Measurements from ENCODE around the gene SYNE1. TPM values are rescaled to one million over a fixed set of nuclear protein-coding genes. Genes with fewer than 3 reads are reported as not detected.

Gene SYNE1
- total RNA-seq, 2 donors from 2014 or later = 135 to 160 TPM

GRCh38 chr6:152118224-152118623, 518.9 kb downstream of the SYNE1 start:
- no peak overlapping the region for H3K4me3 ChIP-seq
- H3K27ac ChIP-seq = no peak overlapping the region
- no peak for DNase-seq (ENCODE audit: low spot score)
- no peaks in the 10 kb centered on the region for H3K27me3 ChIP-seq
- peaks cover 30% of the 10 kb centered on the region for H3K36me3 ChIP-seq
- peaks cover 0 to 13% of the 10 kb centered on the region in 2 donors for H3K4me1 ChIP-seq
- no peaks in the 10 kb centered on the region for H3K9me3 ChIP-seq
- TF ChIP-seq, protein P1, sequence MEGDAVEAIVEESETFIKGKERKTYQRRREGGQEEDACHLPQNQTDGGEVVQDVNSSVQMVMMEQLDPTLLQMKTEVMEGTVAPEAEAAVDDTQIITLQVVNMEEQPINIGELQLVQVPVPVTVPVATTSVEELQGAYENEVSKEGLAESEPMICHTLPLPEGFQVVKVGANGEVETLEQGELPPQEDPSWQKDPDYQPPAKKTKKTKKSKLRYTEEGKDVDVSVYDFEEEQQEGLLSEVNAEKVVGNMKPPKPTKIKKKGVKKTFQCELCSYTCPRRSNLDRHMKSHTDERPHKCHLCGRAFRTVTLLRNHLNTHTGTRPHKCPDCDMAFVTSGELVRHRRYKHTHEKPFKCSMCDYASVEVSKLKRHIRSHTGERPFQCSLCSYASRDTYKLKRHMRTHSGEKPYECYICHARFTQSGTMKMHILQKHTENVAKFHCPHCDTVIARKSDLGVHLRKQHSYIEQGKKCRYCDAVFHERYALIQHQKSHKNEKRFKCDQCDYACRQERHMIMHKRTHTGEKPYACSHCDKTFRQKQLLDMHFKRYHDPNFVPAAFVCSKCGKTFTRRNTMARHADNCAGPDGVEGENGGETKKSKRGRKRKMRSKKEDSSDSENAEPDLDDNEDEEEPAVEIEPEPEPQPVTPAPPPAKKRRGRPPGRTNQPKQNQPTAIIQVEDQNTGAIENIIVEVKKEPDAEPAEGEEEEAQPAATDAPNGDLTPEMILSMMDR (IDR thresholded peaks at IDR 0.05) = no peak

GRCh38 chr6:152117156-152118133, 519.7 kb downstream of the SYNE1 start:
- Histone ChIP-seq H3K4me3 (no peak overlapping the region), H3K36me3 (peaks cover 28% of the 10 kb centered on the region), H3K27me3 (no peaks in the 10 kb centered on the region), H3K27ac (no peak overlapping the region), H3K9me3 (no peaks in the 10 kb centered on the region), H3K4me1 (peaks cover 0 to 11% of the 10 kb centered on the region in 2 donors)
- DNase-seq (ENCODE audit: low spot score) = no peak
- TF ChIP-seq, protein P1 (IDR thresholded peaks at IDR 0.05) = no peak

DNA sequence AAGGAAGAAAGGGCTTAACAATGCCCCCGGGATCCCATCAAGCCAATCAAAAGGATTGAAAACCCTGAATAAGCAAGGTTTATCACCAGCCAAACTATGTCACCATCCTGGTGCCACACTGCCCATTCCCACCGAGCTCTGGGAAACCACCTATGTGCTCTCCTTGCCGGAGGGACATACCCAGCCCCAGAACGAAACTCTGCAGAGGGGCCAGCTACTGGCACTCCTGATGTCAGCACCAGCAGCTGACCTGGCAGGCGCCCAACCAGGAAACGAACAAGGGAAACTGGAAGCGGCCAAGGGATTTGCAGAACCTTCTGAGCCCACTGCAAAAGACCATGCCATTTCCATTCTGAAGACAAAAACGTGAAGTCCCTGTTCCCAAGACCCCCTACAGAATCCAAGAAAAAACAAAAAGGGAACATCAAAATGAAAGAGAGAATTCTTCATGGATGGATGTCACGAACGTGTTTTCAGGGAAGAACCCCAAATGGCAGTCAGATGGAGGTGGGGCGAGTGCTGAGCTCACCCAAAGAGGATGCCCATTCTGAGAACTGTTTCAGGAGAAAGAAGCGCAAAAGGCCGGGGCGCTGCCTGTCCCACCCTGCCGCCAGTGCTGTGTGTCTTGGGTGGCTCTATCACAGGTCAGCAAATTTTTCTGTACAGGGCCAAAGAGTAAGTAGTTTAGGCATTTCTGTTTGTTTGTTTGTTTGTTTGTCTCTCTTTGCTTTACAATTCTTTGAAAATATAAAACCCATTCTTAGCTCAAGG, 524.5 kb downstream of the SYNE1 start:
- Histone ChIP-seq H3K36me3 (no peaks in the 10 kb centered on the region), H3K27ac (no peak overlapping the region), H3K4me1 (peaks cover 0 to 20% of the 10 kb centered on the region in 2 donors), H3K27me3 (no peaks in the 10 kb centered on the region), H3K9me3 (no peaks in the 10 kb centered on the region), H3K4me3 (no peak overlapping the region)
- DNase-seq (ENCODE audit: low spot score) = peak; percentile 77
- TF ChIP-seq, protein P1 (IDR thresholded peaks at IDR 0.05) = no peak

- no peaks in the 10 kb centered on the region for H3K9me3 ChIP-seq
- TF ChIP-seq, protein P1 (IDR thresholded peaks at IDR 0.05) = no peak
- H3K4me1 ChIP-seq = peaks cover 0 to 20% of the 10 kb centered on the region in 2 donors
- no peak for DNase-seq (ENCODE audit: low spot score)
- peak overlapping the region; percentile 52 to 71 for H3K27ac ChIP-seq
- no peaks in the 10 kb centered on the region for H3K36me3 ChIP-seq
- H3K4me3 ChIP-seq = no peak overlapping the region
- H3K27me3 ChIP-seq = no peaks in the 10 kb centered on the region
Measured at GRCh38 chr6:152110886-152111820, 526.0 kb downstream of the SYNE1 start.

DNA sequence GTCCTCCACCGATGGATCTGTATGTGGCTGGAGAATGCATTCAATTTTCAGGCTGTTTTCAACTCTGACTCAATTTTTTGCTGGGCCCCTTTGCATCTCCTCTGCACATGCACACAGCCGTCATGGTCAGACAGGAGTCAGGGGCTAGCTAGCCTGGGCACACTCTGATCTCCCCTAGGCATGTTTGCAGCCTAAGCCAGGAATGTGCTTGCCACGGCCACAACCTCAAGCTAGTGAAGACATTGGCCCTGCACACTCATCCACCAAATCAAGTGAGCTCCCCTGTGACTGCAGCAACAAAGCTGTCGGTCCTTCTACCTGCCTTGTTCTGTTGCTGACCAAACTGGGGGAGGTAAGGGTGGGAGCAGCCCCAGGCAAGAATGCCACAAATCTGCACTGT, 529.2 kb downstream of the SYNE1 start:
- Histone ChIP-seq H3K4me1 (peaks cover 0 to 20% of the 10 kb centered on the region in 2 donors), H3K27me3 (no peaks in the 10 kb centered on the region), H3K27ac (no peak overlapping the region), H3K9me3 (no peaks in the 10 kb centered on the region), H3K4me3 (no peak overlapping the region), H3K36me3 (no peaks in the 10 kb centered on the region)
- TF ChIP-seq, protein P1 (IDR thresholded peaks at IDR 0.05) = no peak
- DNase-seq (ENCODE audit: low spot score) = no peak

All from right atrium auricular region (tissue), 2 donors.